HG02852 (cell line): ENCODE measurements around the gene SET.
"Not testable (repeated sequence)": the region's sequence is repeated elsewhere in the genome, so short reads cannot be mapped to it uniquely, and the experiment has no call there.

Source experiments
- ATAC-seq: cut with Tn5 transposase; IDR thresholded peaks from one replicate; pipeline ENCODE4 v1.9.1; 2021; ENCODE audit warnings: mild to moderate bottlenecking, moderate library complexity; ENCODE audit not compliant: unreplicated experiment

The SET gene

DNA sequence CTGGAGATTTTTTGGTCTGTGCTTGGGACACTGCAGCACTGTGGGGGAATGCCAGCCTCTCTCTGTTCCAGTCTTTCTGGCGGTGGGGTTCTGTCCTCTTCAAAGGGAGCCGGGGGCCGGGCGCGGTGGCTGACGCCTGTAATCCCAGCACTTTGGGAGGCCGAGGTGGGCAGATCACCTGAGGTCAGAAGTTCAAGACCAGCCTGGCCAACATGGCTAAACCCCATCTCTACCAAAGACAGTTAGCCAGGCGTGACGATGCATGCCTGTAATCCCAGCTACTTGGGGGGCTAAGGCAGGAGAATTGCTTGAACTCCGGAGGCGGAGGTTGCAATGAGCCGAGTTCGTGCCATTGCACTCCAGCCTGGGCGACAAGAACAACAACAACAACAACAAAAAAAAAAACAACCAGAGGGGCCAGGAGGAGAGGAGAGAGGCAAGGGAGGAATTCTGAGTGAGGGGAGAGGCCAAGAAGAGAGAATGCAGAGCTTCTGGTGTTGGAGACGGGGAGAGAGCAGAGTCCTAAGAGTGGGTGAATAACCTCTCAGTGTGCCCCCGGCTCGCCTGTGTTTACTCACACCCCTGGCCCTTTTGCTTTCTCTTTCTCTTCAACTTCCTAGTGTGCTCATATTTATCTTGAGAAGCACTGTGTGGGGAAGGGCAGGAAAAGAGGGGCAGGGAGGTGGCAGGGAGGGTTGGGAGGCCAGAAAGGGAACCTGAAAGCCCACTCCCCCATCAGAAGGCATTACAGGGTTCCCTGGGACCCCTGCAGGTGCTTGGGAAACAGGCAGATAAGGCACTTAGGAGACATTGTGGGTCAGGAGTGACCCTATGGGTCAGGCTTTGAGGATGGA lies 3.2 kb upstream of the SET start:
- ATAC-seq: no peak

DNA sequence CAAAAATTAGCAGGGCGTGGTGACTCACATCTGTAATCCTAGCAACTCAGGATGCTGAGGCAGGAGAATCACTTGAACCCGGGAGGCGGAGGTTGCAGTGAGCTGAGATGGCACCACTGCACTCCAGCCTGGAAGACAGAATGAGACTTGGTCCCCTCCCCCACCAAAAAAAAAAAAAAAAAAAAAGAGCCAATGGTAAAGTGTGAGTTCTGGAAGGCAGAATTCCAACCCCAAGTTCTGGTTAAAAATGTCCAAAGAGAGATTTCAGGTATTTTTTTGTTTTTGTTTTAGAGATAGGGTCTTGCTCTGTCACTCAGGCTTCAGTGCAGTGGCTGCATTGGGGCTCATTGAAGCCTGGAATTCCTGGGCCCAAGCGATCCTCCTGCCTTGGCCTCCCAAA lies 1.6 kb upstream of the SET start:
- ATAC-seq: no peak

DNA sequence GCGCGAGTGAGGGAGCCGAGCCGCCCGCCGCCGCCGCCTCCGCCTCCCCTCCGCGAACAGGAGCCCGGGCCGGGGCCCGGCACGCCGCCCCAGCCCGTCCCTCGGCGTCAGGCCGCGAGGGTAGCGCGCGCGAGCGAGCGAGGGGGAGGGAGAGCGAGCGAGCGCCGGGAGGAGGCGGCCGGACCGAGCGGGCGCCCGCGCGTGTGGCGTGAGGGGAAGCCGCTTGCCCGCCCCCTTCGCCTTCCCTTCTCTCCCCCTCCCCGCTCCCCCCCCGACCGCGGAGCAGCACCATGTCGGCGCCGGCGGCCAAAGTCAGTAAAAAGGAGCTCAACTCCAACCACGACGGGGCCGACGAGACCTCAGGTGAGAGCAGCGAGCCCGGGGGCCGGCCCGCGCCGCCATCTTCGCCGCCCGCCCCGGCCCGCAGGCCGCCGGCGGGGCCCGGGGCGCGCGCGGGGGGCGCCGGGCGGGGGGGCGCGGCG lies 312 bp downstream of the SET start:
- ATAC-seq: peak; percentile 20

DNA sequence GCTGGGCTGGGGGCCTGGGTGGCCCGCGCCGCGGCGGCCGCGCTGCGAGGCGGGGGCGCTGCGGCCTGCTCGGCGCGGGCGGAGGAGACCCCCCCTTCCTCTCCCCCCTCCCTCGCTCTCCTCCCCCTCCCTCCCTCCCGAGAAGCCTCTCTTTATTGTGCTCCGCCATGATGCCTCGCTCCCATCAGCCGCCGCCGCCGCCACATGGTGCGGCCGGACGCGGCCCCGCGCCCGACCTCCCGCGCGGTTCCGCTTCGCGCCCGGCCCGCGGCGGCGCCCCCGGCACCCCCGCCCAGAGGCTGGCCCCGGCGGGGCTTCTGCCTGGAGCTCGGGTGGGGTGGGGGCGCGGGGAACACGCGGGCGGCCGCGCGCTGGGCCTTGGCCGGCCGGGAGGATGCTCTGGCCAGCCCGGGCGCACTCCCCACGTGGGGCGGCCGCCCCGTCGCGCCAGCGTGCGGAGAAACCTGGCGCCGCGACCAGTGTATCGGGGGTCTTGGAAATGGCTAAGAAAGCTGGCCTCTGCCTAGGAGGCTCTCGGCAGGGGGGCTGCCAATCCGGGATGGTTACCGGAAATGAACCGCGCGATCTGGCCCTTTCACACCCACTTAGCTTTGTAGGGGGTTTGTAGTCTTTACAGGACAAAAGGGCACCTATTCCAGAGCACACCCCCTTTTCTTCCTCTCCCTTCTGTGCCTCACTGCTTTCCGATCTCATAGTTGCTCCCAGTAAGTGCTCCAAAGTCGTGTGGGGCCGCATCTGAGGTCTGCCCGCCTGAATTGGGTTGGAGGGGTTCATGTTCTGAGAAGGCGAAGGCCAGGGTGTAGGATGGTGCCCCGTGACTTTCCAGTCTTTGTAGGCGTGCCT lies 1.0 kb downstream of the SET start:
- no peak for ATAC-seq

DNA sequence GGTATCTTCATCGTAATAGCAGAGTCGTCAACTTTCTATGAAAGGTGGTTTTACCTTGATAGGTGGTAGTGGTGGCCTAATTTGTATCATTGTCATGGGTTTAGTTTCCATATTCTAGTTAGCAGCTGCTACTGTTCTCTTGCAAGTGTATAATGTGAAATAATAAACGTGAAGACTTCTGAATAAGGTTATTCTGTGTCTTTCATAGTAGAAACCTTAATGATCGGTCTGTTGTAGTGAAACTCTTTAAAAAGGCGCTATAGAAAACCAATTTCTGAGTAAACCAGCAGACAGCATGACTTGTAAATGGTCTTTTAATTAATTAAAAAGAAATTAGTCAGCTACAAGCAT lies 1.6 kb downstream of the SET start:
- ATAC-seq: no peak

DNA sequence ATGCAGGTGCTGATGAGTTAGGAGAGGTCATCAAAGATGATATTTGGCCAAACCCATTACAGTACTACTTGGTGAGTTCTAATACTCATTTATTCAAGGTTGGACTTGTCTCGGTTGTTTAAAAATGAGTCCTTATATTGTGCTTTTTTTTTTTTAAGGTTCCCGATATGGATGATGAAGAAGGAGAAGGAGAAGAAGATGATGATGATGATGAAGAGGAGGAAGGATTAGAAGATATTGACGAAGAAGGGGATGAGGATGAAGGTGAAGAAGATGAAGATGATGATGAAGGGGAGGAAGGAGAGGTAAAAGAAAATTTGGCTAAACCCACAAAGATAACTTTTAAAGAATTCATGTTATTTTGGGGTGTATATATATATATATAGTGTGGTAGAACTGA lies 4.7 kb downstream of the SET start:
- not testable (repeated sequence) for ATAC-seq

DNA sequence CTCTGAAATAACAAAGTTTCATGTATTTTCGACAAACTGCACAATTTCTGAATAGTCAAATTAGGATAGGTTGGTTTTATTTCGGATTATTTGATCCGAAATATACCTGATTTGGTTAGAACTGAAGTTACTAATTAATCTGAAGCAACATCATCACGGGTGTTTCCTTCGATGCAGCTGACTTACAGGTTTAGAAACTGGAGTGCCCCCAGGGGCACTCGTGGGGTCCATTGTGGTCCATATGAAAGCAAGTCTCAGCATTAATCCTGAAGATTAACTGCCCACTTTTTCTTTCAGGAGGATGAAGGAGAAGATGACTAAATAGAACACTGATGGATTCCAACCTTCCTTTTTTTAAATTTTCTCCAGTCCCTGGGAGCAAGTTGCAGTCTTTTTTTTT lies 5.3 kb downstream of the SET start:
- no peak for ATAC-seq

DNA sequence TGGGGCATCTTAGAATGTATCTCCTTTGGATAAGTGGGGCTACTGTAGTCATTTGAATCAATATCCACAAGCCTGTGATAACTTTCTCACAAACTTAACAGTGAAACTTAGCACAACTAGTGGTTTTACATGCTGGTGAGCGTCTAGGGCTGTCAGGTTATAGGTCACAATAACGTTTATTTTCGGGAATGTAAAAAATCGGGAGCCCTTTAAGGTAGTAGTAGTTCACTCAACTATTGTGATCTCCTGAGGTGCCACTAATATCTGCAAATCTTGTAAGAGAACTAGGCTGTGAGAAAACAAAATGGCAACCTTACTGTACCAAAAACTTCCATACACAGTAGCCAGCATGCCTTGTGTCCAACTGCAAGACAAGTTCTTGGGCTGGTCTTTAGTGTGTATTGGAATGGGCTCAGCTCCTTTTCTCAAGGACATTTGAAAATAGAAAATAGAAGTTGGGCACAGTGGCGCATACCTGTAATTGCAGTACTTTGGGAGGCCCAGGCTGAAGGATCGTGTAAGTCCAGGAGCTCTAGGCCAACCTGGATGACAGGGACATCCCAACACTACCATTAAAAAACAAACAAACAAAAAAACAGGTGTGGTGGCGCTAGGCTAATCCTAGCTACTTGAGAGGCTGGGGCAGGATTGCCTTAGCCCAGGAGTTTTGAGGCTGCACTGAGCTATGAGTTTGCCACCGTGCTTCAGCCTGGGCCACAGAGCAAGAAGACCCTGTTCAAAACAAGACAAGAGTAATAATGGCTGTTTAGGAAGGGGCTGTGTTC lies 8.1 kb downstream of the SET start:
- no peak for ATAC-seq

DNA sequence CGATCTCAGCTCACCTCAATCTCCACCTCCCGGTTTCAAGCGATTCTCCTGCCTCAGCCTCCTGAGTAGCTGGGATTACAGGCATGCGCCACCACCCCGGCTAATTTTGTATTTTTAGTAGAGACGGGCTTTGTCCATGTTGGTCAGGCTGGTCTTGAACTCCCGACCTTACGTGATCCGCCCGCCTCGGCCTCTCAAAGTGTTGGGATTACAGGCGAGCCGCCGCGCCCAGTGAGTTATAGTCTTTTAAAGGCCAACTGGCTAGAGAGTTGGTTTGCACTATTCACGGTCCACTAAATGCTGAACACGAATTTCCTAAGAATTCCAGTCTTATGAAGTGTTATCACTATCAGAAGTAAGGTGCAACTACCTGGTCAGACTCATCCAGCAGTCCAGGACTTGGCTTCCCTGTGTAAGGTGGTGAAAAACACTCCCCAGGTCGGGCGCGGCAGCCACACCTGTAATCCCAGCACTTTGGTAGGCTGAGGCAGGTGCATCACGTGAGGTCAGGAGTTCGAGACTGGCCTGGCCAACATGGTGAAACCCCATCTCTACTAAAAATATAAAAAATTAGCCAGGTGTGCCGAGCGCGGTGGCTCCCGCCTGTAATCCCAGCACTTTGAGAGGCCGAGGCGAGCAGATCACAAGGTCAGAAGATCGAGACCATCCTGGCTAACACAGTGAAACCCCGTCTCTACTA lies 10.2 kb downstream of the SET start:
- not testable (repeated sequence) for ATAC-seq

DNA sequence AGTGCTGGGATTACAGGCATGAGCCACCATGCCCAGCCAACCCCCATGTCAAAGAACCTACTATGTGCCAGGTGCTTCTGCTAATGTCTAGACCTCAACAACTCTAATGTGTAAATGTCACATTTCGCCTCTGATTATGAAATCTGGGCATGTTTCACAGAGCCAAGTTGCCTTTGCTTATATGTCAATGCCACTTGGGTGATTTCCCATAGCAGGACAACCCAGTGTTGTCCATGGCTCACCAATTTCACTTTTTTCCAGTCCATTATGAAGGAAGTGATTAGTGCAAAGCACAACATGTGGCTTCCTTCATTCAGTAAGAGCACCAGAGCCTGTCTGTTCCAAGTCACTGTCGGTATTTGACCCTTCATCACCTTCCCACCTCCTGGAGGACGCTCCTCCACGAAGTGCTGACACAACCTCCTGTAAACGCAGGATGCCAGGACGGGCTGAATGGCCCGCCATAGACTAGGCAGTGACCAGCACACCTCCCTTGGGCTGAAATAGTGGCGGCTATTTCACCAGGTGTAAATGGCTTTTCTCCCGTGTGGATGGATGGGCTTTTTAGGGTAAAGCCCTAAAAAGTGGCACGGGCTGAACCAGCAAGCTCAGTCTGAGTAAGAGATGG lies 12.3 kb downstream of the SET start:
- no peak for ATAC-seq

DNA sequence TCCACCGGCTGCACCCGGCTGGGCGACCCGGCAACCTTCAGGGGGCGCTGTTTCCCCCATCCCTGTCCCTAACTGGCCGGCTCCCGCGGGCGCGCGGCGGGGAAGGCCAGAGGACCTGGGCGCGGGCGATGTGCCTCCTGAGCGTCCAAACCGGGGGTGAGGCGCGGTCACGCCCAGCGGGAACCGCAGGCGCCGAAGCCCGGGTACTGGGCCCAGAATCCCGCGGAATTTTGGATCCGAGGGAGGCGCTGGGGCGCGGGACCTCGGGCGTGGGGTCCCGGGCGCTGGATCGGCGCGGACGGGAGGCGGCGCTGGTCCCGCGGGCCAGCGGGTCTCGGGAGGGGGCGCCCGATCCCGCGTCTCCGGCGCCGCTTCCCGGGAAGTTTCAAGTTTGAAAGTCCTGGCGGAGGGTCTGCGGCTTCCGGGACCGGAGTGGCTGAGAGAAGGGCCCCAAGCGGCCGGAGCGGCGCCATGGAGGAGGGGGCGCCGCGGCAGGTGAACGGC lies 13.5 kb downstream of the SET start, which contains the start of gene PKN3:
TSS of gene PKN3 (plus strand) at position 59 of the 504 bp plus-strand sequence. CDS start at position 472, 413 bp downstream.
- ATAC-seq: peak; percentile 74

DNA sequence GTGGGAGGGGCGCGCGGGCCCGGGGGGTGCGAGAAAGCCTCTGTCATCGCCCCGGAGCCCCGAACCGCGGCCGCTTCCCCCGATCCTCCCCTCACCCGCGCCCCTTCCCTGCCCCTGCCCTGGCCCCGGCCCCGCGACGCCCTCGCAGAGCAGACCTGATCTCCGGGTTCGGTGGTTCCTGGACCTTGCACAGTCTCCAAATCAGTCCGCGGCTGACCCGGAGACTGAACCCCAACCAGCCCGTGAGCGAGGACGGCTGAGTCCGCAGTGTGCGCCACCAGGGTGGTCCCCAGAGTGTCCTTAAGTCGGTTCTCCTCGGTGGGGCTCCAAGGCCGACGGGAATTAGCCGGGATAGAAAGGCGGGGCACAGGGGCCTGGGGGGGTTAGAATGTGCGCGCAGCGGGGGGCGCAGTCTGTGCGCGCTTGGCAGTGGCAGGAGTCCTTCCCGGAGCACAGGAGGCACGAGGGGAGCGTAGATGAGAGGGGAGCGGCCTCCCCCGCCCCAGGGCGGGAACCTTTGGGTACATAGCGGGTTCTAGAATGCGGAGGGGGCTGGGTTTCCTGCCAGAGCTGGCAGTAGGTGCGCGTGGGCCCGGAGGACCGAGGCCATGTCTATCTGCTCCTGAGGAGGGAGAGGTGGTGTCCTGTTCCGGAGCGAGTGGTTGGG lies 14.1 kb downstream of the SET start:
- peak; percentile 12 for ATAC-seq

DNA sequence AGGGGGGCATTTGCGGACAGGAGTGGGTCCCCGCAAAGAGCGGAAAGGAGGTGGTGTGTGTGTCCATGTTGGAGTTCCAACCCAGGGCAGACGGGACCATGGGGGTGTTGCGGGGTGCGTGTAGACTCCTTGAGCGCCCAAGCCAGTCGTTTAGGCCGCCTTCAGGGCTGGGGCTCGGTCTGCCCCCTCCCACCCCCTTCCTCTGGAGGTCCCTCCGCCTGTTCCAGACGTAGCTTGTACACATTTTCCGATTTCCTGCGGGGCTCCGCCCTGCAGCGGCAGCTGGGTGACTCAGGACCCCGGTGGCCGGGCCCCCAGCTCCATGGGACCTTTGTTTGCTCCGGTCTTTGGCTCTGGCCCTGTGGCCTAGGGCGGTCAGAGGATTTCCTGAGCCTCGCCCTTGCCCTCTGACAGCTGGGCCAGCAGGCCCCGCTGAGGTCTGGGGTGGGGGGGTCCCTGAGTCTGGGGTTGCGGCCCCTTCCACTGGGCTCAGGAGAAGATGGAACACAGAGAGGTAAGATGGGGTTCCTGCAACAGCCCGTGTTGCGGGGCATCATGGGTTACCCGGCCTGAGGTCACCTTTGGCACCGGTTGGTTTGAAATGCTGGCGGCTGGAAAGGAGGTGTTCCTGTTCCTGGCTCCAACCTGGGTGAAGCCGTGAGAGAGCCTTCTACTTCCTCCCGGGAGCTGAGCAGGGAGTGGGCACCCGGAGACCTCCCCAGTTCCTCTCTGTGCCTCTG lies 14.8 kb downstream of the SET start:
- no peak for ATAC-seq

DNA sequence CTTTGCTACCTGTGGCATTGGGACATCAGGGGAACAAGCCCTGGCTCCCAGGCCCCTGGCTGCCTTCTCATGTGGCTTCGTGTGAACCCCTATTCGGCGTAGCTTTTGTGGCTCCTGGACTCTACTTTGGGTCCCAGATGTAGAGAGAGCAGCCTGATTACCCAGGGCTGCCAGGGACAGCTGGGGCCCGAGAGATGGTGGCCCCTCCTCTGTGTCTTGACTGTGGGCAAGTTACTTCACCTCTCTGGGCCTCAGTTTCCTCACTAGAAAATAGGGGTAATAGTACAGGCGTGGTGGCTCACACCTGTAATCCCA lies 15.3 kb downstream of the SET start:
- no peak for ATAC-seq

DNA sequence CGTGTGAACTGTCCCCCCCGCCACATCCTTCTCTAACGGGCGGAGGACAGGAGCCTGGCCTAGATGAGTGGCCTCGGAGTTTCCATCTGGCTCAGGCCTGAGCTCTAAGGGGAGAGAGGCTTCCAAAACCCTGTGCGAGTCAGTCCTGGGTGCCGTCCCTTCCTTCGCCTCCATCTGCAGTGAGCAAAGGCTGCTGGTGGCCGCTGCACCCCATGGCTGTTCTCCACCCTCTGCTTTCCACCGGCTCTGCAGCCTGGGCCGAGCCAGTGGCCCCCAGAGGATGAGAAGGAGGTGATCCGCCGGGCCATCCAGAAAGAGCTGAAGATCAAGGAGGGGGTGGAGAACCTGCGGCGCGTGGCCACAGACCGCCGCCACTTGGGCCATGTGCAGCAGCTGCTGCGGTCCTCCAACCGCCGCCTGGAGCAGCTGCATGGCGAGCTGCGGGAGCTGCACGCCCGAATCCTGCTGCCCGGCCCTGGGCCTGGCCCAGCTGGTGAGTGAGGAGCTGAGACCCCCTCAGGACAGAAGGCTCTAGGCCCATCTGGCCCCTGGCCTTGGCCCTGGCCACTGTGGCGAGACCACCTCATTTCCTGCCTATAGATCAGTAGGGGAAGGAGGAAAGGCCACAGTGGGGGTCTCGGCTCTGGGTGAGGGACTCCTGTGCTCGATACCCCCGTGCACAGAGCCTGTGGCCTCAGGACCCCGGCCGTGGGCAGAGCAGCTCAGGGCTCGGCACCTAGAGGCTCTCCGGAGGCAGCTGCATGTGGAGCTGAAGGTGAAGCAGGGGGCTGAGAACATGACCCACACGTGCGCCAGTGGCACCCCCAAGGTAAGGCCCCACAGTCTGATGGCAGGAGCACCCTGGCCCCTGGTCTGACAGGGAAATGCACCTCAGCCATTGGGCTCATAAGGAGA lies 16.3 kb downstream of the SET start:
- no peak for ATAC-seq

DNA sequence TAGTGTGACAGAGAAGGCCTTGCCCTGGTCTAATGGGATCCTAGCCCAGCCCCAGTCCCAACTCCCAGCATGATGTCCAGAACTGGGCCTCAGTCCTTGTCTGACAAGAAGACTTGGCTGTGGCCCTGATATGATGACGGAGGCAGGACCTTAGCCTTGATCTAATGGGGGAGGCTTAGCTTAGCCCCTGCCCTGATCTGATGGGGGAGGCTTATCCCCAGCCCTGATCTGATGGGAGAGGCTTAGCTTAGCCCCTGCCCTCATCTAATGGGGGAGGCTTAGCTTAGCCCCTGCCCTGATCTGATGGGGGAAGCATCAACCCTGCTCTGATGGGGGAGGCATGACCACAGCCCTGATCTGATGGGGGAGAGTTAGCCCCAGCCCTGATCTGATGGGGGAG lies 17.0 kb downstream of the SET start:
- no peak for ATAC-seq

DNA sequence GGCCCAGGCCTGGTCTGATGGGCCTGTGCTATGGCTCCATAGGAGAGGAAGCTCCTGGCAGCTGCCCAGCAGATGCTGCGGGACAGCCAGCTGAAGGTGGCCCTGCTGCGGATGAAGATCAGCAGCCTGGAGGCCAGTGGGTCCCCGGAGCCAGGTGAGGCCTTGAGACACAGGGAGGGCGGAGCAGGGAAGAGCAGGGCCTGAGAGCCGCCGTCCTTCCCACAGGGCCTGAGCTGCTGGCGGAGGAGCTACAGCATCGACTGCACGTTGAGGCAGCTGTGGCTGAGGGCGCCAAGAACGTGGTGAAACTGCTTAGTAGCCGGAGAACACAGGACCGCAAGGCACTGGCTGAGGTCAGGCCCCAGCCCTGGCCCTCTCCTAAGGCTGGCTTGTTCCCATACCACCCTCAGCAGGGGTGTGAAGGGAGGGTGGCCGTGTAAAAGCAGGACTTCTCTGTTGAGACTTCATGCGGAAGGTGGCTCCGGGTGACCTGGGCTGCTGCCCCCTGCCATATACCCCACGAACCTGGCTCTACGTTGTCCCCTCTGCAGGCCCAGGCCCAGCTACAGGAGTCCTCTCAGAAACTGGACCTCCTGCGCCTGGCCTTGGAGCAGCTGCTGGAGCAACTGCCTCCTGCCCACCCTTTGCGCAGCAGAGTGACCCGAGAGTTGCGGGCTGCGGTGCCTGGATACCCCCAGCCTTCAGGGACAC lies 17.8 kb downstream of the SET start:
- ATAC-seq: no peak
